Trophoblast cell (in vitro differentiated cells and primary cell): ENCODE results near the gene GARNL3.

Experiments
- DNase-seq, 2 donors: peaks; one replicate each; pipeline ENCODE4 v3.0.0-alpha.2; 2016
- H2AFZ ChIP-seq: 2 replicates; pipeline ENCODE4 v1.6.1; 2013; ENCODE audit warnings: low read length, moderate library complexity, mild to moderate bottlenecking; ENCODE audit not compliant: insufficient read depth, poor library complexity
- H2AK5ac ChIP-seq: 2 replicates; pipeline ENCODE4 v1.6.1; 2013; ENCODE audit warnings: mild to moderate bottlenecking, low read length
- H2BK120ac ChIP-seq: 2 replicates; pipeline ENCODE4 v1.6.1; 2013; ENCODE audit warnings: low read length, mild to moderate bottlenecking, moderate library complexity; ENCODE audit not compliant: insufficient read depth, poor library complexity
- H2BK12ac ChIP-seq: 2 replicates; pipeline ENCODE4 v1.6.1; 2013; ENCODE audit warnings: mild to moderate bottlenecking, low read length, moderate library complexity
- H2BK5ac ChIP-seq: 2 replicates; pipeline ENCODE4 v1.6.1; 2013; ENCODE audit warnings: low read length, low read depth, moderate library complexity, mild to moderate bottlenecking; ENCODE audit not compliant: poor library complexity
- H3K14ac ChIP-seq: 2 replicates; pipeline ENCODE4 v1.6.1; 2013; ENCODE audit warnings: mild to moderate bottlenecking, low read length
- H3K18ac ChIP-seq: 2 replicates; pipeline ENCODE4 v1.6.1; 2013; ENCODE audit warnings: mild to moderate bottlenecking, low read length
- H3K23ac ChIP-seq: 2 replicates; pipeline ENCODE4 v1.6.1; 2013; ENCODE audit warnings: low read length
- H3K27ac ChIP-seq: 2 replicates; pipeline ENCODE4 v1.5.1; 2013; ENCODE audit warnings: low read depth, mild to moderate bottlenecking, inconsistent platforms, low read length, moderate library complexity
- H3K27me3 ChIP-seq: 2 replicates; pipeline ENCODE4 v1.6.1; 2013; ENCODE audit warnings: inconsistent platforms, mild to moderate bottlenecking, low read length, moderate library complexity; ENCODE audit not compliant: insufficient read depth
- H3K36me3 ChIP-seq, 2 experiments: 1 replicate in 1 of 2; 2 replicates in 1 of 2; pipeline ENCODE4 v1.6.1; 2013; ENCODE audit warnings: low read length in 2 of 2, mild to moderate bottlenecking in 2 of 2, moderate library complexity in 1 of 2; ENCODE audit not compliant: insufficient read depth in 2 of 2, control insufficient read depth in 1 of 2
- H3K4ac ChIP-seq: 2 replicates; pipeline ENCODE4 v1.6.1; 2013; ENCODE audit warnings: low read depth, mild to moderate bottlenecking, low read length, moderate library complexity
- H3K4me1 ChIP-seq, 2 experiments: 1 replicate in 1 of 2; 2 replicates in 1 of 2; pipeline ENCODE4 v1.6.1; 2013; ENCODE audit warnings: low read length in 2 of 2, mild to moderate bottlenecking in 2 of 2, moderate library complexity in 1 of 2; ENCODE audit not compliant: insufficient read depth in 2 of 2, control insufficient read depth in 1 of 2
- H3K4me2 ChIP-seq: 2 replicates; pipeline ENCODE4 v1.6.1; 2013; ENCODE audit warnings: inconsistent platforms, mild to moderate bottlenecking, low read length, moderate library complexity
- H3K4me3 ChIP-seq: 2 replicates; pipeline ENCODE4 v1.5.1; 2013; ENCODE audit warnings: mild to moderate bottlenecking, low read depth, low read length, inconsistent platforms
- H3K79me1 ChIP-seq: one replicate; pipeline ENCODE4 v1.6.1; 2013; ENCODE audit warnings: low read length
- H3K79me2 ChIP-seq: 2 replicates; pipeline ENCODE4 v1.6.1; 2013; ENCODE audit warnings: low read length, mild to moderate bottlenecking; ENCODE audit not compliant: control insufficient read depth, insufficient read depth, poor library complexity
- H3K9ac ChIP-seq: 2 replicates; pipeline ENCODE4 v1.6.1; 2013; ENCODE audit warnings: mild to moderate bottlenecking, low read length
- H3K9me3 ChIP-seq: 2 replicates; pipeline ENCODE4 v1.6.1; 2013; ENCODE audit warnings: low read depth, mild to moderate bottlenecking, control low read depth, inconsistent platforms, low read length; ENCODE audit not compliant: insufficient read depth
- H4K12ac ChIP-seq: 2 replicates; pipeline ENCODE4 v1.6.1; 2013; ENCODE audit warnings: low read depth, mild to moderate bottlenecking, low read length, moderate library complexity
- H4K8ac ChIP-seq: 2 replicates; pipeline ENCODE4 v1.6.1; 2013; ENCODE audit warnings: low read depth, mild to moderate bottlenecking, low read length, moderate library complexity
- H4K91ac ChIP-seq: one replicate; pipeline ENCODE4 v1.6.1; 2013; ENCODE audit warnings: low read depth, mild to moderate bottlenecking, low read length, moderate library complexity
- WGBS: extraction: QIAGEN DNeasy Blood & Tissue Kit; methylation state at CpG from one replicate; pipeline ENCODE4 v1.1.7; 2013; ENCODE audit warnings: missing lambda C conversion rate; ENCODE audit not compliant: insufficient read length, insufficient coverage; ENCODE audit errors: extremely low coverage; 5-methylcytosine and 5-hydroxymethylcytosine counted together

The GARNL3 gene

DNA sequence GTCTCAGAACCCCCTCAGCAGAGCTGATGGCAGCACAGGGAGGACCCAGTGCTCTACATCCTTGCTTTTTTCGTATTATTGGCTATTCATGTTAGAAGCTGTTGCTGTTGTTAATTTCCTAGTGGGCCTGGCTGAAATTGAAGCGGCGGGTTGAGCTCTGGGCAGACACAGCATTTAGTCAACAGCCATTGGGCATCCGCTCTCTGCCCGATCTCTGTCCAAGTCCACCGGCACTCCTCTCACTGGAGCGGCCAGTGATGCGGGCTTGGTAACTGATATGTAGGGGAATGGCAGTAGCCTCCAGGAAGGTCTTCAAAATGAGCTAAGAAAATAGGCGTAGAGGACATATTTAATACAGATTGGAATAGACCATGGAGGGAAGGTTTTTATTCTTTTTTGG lies 1.3 kb upstream of the GARNL3 start:
- H2BK5ac ChIP-seq: no peak overlapping the region
- WGBS: no CpG with 5 or more reads among the region's 9 CpGs

DNA sequence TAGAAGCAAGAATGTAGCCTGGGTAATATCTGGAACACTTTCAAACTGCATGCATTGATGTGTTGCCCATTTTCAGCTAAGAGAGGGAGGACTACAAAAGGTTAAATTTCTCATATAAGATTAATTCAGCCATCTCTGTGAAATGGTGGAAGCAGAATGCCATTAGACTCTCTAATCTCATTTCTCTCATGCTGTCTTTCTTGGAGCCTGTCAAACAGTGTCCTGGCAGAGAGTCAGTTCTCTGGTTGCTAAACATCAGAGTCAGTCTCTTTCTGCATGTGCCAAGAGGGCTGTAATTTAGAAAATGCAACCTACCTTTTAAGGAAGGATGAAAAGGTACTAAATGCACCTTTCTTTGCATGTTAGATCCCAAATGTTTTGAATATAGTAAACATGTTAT lies 910 bp upstream of the GARNL3 start:
- Histone ChIP-seq H3K4ac (no peak overlapping the region), H3K4me2 (no peak overlapping the region), H3K4me1 (peaks cover 3 to 12% of the 10 kb centered on the region in 2 experiments), H4K91ac (no peak overlapping the region), H3K36me3 (no peaks in the 10 kb centered on the region), H2AFZ (no peak overlapping the region), H3K9me3 (no peaks in the 10 kb centered on the region), H4K12ac (no peak overlapping the region), H4K8ac (no peak overlapping the region), H3K23ac (no peak overlapping the region), H3K14ac (no peak overlapping the region), H2AK5ac (no peak overlapping the region), H3K27me3 (no peaks in the 10 kb centered on the region), H3K18ac (no peak overlapping the region), H3K79me2 (no peaks in the 10 kb centered on the region), H2BK5ac (no peak overlapping the region), H3K9ac (no peak overlapping the region), H3K27ac (no peak overlapping the region), H2BK120ac (no peak overlapping the region), H3K4me3 (no peak overlapping the region), H3K79me1 (peaks cover under 1% of the 10 kb centered on the region), H2BK12ac (no peak overlapping the region)
- no peak for DNase-seq

More for the DNA sequence above, 1.3 kb upstream of the GARNL3 start:
- Histone ChIP-seq H3K27me3 (no peaks in the 10 kb centered on the region), H2BK12ac (no peak overlapping the region), H3K23ac (no peak overlapping the region), H3K79me1 (peaks cover 2% of the 10 kb centered on the region), H3K4me3 (no peak overlapping the region), H3K4me2 (no peak overlapping the region), H3K9me3 (no peaks in the 10 kb centered on the region), H3K79me2 (no peaks in the 10 kb centered on the region), H3K4ac (no peak overlapping the region), H4K12ac (no peak overlapping the region), H3K14ac (no peak overlapping the region), H4K8ac (no peak overlapping the region), H2BK120ac (no peak overlapping the region), H3K9ac (no peak overlapping the region), H3K36me3 (no peaks in the 10 kb centered on the region), H3K18ac (no peak overlapping the region), H3K27ac (no peak overlapping the region), H3K4me1 (peaks cover 5 to 14% of the 10 kb centered on the region in 2 experiments), H2AK5ac (no peak overlapping the region), H4K91ac (no peak overlapping the region), H2AFZ (no peak overlapping the region)
- no peak for DNase-seq

DNA sequence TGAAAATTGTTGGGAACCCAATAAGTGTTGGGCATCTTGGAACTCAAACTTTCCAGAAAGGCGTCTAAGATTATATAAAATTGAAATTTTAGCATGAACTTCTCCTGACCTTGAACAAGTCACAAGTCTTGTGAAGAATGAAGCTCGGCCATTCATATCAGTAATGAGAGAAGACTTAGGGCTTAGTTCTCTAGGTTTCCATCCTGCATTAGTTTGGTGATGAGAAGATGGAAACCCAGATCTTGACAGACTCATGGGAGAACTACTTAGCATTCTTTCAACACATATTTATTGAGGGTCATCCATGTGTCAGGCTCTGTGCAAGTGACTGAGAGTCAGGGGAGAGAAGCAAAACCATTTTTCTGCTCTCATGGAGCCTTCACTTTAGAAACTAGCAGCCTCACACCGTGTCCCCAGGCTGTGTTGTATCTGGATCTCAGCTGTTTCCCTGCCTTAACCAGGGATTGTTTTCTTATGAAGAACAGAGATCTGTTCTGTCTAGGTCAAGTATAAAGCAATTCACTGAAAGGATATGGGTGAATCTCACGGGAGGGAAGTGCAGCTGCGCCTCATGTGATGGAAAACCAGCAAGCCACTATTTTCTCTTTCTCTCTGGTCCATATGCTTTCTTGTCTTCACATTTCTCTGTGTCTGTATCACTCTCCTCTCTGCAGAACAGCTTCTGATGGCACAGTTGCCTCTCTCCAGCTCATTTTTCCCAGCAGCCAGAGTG lies 3.4 kb downstream of the GARNL3 start:
- Histone ChIP-seq H3K79me2 (no peaks in the 10 kb centered on the region), H3K9ac (no peak overlapping the region), H2BK12ac (no peak overlapping the region), H2AK5ac (no peak overlapping the region), H4K8ac (no peak overlapping the region), H3K14ac (no peak overlapping the region), H3K4me2 (no peak overlapping the region), H3K4ac (no peak overlapping the region), H3K23ac (no peak overlapping the region), H3K27ac (no peak overlapping the region), H3K79me1 (no peaks in the 10 kb centered on the region), H2BK120ac (no peak overlapping the region), H4K91ac (no peak overlapping the region), H2AFZ (no peak overlapping the region), H3K9me3 (no peaks in the 10 kb centered on the region), H3K4me1 (no peaks in the 10 kb centered on the region), H2BK5ac (no peak overlapping the region), H3K18ac (no peak overlapping the region), H3K36me3 (no peaks in the 10 kb centered on the region), H3K4me3 (no peak overlapping the region), H4K12ac (no peak overlapping the region), H3K27me3 (no peaks in the 10 kb centered on the region)
- WGBS: no CpG with 5 or more reads among the region's 5 CpGs
- no peak for DNase-seq

DNA sequence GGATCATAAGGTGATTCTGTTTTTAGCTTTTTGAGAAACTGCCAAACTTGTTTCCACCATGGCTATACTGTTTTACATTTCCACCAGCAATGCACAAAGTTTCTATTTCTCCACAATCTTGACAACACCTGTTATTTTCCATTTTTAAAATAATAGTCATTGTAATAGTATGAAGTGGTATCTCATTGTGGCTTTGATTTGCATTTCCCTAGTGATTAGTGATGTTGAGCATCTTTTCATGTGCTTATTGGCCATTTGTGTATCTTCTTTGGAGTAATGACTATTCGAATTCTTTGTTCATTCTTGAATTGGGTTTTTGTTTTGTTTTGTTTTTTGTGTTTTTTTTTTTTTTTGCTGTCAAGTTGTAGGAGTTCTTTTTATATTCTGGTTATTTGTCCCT lies 4.9 kb downstream of the GARNL3 start:
- Histone ChIP-seq H3K79me2 (no peaks in the 10 kb centered on the region), H3K18ac (no peak overlapping the region), H3K4me2 (no peak overlapping the region), H3K14ac (no peak overlapping the region), H2AFZ (no peak overlapping the region), H4K91ac (no peak overlapping the region), H3K27me3 (no peaks in the 10 kb centered on the region), H3K4me1 (no peaks in the 10 kb centered on the region), H3K9me3 (no peaks in the 10 kb centered on the region), H2BK120ac (no peak overlapping the region), H3K9ac (no peak overlapping the region), H3K27ac (no peak overlapping the region), H2AK5ac (no peak overlapping the region), H3K23ac (no peak overlapping the region), H3K36me3 (no peaks in the 10 kb centered on the region), H4K8ac (no peak overlapping the region), H2BK5ac (no peak overlapping the region), H4K12ac (no peak overlapping the region), H3K4ac (no peak overlapping the region), H2BK12ac (no peak overlapping the region), H3K4me3 (no peak overlapping the region), H3K79me1 (no peaks in the 10 kb centered on the region)
- DNase-seq: no peak
- no CpG with 5 or more reads among the region's 1 CpG for WGBS
